NCI-H2196 treated with DMSO at 0.1 percent for 48 hours (cell line): ENCODE measurements around the gene ICAM1.

Experiments
- DNase-seq: peaks from one replicate; lab custom pipeline; 2025; ENCODE audit not compliant: unreplicated experiment; lab: John Stamatoyannopoulos, UW

ICAM1 gene

DNA sequence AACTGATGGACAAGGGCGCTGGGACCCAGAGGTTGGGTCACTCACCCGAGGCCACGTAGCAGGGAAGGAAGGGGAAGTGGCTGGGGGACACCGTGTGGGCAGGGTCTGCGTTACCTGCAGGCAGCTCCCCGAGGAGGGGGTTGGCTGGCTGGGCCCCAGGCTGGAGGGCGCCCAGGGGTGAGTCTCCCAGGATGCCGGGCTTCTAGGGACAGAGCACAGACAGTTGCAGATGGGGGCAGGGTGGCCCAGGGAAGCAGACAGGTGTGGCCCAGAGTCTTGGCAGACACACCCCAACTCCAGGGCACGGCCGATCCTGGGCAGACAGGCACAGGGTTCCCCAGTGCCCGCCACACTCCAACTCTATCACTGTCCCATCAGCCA is 50.5 kb downstream of the ICAM1 start:
- no peak for DNase-seq

DNA sequence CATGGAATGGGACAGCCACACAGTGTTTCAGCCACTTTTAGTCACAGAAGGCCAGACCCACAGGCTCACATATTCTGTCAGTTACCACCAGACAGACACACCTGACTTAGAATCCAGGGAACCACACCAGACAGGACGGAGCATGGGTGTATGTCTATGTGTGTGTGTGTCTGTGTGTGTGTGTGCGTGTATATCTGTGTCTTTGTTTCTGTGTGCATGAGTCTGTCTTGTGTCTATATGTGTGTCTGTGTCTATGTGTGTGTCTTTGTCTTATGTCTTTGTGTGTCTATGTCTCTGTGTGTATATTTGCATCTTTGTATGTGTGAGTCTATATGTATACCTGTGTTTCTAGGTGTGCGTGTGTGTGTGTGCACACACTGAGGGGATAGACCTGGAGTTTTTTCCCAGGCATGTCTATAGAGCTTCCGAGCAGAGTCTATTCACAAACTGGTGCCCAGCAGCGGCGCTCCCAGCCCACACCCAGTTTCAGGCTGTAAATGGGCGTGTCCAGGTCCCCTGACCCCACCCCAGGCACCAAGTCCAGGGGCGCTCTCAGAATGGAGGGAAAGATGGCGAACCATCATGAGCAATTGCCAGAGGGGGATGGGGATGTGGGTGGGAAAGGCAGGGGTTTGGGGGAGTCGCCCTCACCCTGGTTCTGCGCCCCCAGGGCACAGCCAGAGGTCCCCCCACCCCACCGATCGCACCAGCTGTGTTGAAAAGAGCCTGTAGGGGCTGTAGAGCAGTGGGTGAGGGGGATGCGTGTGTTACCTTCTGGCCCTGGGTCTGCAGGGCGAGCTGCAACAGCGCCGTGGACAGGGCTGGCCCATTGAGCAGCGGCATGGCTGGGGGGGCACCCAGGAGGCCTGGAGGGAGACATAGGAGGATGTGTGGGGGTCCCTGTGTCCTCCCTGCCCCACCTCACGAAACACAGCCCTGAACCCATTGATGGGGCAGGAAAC is 51.2 kb downstream of the ICAM1 start:
- no peak for DNase-seq

DNA sequence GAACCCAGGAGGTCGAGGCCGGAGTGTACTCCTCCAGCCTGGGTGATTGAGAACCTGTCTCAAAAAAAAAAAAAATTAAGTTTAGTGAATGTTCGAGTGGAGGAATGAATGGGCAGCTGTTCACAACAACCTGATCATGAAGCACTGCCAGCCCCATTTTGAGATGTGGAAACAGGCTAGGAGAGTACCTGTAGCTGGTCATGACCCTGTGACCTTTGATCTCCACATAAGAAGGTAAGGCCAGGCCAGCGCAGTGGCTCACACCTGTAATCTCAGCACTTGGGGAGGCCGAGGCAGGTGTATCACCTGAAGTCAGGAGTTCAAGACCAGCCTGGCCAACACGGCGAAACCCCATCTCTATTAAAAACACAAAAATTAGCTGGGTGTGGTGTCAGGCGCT is 54.8 kb downstream of the ICAM1 start:
- DNase-seq = no peak

DNA sequence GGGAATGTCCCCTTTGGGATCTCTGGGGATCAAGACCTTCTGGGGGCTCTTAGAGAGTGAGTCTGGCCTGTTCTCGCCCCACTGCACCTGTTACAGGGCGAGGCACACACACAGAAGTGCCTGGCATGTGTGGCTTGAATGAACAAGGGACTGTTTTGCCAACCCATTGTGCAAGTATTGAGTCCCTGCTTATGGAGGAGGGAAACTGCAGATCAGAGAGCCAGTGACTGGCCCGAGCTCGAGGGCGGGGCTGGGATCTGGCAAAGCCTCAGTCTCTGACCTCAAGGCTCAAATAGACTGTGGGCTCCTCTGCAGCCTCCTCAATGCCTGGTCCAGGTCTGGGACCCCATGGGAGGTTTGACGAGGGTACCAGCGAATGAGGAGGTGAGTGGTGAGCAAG is 56.9 kb downstream of the ICAM1 start:
- DNase-seq = no peak

DNA sequence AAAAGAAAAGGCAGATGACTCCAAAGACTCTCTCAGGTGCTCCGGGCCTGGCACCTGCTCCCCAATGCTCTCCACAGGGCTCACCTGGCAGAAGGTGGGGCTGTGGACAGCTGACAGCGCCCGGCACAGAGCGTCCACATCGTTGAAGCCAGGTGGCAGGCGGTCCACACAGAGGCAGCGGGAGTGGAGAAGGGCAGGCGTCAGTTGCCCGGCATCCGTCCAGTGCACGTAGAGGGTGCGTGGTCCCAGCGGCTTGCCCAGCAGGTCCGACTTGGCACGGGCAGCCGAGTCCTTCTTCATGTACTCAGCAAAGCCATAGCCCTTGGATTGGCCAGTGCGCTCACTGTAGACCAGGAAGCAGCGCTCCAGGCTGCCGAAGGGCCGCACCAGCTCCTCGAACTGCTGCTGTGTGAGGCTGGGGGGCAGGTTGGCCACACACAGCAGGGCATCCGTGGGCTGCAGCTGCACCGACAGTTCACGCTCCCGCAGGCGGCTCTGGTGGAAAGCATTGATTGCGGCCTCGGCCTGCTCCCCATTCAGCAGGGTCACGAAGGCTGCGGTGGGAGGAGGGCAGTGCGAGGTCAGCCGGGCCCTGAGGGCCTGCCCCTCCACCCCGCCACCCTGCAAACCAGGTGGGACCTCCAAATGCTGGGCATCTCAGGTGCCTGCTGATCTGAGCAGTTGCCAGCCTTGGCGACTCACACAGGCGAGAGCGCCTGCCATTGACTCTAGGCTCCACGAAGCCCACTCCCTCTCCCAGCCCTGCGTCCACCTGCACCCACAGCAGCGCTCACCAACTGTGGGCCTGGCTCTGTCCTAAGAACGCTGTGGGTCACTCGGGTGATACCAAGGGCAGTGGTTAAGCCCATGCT is 57.9 kb downstream of the ICAM1 start:
- DNase-seq = no peak

DNA sequence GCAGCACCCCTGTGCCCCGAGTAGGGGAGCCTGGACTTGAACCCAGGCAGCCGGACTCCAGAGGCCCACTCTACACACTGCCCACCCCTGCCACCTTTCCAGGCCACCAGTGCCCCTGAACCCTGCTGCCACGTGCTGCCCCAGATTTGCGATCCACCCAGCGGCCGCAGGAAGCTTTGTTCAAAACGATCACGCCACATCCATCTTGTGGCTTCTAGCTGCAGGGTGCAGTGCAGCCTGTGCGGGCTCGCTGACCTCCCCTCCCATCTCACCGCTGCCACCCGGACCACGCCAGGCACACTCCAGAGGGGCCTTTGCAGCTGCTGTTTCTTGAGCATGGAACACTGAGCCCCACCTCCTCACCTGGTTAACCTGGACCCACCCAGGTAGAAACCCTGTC is 58.6 kb downstream of the ICAM1 start:
- no peak for DNase-seq

DNA sequence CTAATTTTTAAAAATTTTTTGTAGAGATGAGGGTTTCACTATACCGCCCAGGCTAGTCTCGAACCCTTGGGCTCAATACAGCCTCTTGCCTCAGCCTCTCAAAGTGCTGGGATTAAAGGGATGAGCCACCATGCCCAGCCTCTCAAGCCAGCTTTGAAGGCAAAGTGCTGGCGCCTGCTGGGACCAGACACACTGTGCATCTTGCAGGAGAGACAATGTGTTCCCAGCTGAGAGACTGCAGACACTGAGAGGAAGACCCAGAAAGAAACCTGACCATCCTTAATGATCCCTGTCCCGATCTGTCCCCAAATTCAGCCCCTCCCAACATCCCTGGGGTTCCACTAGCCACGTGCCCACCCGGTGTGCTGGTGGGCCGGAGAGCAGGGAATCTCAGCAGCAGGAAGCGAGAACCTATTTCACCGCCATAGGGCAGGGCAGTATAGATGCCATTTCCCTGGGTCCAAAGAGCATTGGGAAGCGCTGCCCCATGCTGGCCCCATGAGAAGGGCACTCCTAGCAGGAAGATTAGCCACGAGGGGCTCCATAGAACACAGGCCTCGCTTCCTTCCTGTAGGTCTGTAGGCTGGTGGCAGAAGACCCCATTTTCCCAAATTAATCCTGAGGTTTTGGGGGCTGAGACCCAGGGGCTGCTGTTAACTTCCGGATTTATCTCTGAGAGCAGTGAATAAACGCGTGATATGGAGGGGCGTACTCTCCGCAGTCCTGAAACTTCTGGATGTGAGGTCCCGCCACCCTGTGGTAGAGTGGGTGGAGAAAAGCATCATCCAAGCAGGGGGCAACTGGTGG is 61.4 kb downstream of the ICAM1 start:
- DNase-seq = no peak

DNA sequence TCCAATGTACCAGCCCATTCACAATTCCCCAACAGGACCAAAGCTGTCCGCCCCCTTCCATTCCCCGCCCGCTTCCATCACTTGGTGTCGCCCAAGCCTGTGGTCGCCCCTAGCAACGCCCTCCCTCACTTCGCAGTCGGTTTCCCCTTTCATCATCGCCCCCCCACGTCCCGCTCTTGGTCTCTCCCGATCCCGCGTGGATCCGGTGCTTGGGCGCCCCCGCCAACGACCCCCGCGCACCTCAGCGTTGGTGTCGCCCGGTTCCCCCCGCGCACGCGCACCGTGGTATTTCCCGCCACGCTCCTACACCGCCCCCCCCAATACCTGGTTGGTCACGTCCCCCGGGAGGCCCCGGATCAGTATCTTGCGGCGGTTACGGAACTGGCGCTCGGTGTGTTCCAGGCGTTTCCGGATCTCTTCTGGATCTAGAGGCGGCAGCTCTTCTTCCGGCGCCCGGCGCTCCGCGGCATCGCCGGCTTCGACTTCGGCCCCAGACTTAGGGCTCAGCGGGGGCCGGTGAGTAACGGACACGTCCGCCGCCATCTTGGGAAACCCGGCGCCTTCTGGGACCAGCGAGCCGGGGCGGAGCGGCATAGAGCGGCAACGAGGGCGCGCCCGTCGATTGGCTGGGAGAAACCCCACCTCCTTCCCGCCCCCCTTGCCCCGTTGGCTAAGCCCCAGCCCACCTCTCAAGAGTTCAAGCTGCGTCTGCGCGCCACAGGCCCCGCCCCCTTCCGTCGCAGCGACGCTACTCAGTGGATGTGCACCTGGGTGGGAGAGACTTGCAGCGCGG is 62.2 kb downstream of the ICAM1 start, which contains the start of gene RAVER1:
RAVER1 (minus strand) TSS at position 565 of the 793 bp plus-strand sequence; CDS start at position 543, 22 bp downstream.
- peak; percentile 91 for DNase-seq

DNA sequence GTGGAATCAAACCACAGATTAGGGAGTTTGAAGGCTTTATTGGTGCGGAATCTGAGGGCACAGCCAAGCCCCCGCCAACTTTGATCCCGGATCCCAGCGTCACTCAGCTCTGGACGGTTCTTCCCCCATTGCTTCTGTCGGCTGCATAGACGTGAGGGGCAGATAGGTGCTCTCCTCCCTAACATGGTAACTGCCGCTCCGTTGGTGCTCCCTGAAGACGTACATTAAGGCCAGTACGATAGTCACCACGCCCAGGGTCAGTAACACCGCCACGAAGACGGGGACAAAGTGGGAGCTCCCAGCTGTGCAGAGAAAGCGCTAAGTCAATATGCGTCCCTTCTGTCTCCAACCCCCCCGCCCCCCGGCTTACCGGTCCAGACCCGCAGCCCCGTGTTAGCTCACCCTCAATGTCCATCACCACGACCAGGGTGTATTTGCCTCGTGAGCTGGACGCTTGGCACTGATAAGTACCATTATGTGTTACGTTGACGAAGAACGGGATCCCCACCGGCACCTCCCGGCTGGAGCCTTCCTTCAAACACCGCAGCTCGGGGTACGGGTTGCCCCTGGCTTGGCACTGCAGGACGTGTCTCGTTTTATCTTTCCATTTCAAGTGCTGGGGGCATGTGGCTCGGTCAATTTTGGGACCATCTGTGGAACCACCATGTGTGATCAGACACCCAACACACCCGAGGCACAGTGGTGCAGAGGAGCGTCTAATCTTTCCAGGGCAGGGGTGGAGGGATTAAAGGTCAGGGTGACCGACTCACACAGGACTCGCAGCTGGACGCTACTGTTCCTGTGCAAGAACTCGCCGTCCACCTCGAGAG is 63.1 kb downstream of the ICAM1 start:
- no peak for DNase-seq

DNA sequence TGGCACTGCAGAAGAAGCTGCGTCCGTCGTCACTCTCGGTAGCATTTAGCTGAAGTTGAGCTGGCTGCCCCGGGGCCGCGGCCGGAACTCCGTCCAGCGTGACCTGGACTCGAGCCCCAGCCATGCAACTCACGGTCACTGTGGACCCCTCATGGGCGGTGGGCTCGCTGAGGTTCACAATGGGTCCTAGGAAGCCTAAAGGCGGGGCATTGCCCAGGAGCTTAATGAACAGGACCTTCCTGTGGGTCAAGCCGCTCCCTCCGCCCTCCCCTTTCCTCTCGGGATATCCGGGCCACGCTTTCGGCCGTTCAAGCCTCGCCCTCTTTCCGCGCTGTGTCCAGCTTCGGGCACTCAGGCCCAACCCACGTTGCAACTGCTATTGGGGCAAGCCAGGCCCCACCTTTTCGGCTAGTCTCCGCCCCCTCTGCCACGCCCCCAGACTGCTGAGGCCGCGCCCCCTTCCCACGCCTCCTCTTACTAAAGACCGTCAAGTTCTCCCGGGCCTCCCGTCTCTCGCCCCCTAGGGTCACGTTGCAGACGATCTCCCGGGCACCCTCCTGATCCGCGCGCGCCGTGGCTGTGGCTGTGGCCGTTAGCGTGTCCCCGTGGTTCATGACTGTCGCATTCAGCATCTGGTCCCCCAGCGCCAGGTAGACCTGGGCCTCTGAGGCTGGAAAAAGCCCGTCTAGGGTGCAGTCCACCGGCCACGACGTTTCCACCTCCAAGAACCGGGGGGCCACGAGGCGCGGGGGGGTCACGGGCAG is 63.9 kb downstream of the ICAM1 start:
- peak; percentile 85 for DNase-seq

DNA sequence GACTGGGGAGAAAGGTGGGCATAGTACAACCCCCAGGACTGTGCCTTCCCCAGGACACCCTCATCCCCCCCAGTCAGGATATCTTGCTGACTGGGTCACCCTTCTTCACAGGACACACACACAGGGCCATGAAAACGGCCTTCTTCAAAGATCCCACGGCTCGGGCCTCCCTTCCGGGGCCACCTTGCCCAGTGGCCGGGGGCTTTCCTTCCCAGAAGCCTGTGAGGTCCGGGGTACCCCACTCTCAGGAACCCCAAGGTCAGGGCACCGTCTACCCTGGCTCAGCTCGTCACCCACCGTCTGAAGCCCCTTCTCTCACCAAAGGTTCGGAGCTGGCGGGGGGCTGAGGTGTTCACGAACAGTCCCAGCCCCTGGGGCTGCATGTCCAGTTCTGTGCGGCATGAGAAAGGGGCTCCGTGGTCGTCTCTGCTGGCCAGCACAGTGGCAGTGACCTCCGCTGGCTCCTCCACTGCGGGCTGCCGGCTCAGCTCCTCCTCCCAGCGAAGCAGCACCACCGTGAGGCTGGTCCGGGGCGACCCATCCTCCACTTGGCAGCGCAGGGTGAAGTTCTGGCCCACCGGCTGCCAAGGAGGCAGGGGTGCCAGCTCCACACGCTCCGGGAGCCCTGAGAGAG is 64.5 kb downstream of the ICAM1 start:
- no peak for DNase-seq
